Caco-2 (cell line): ENCODE results near the gene DLG1. TPM values are rescaled to one million over a fixed set of nuclear protein-coding genes. Genes with fewer than 3 reads are reported as not detected.

Experiments
- BruUV-seq: library from RNA; stranded (reverse); fragments of 400-500 nt; replicated peaks from 2 replicates; lab custom pipeline; 2021; lab: Mats Ljungman, UMichigan
- CTCF ChIA-PET: fragments of 300-600 bp; sonication (Branson Sonifier 250); formaldehyde crosslinking; loops from one replicate; lab custom pipeline; 2022; ENCODE audit warnings: antibody characterized with exemption; lab: Charles Lee
- POLR2A ChIA-PET: fragments of 300-600 bp; sonication (Branson Sonifier 250); formaldehyde crosslinking; loops from one replicate; lab custom pipeline; 2022; ENCODE audit warnings: antibody characterized with exemption; lab: Charles Lee
- DNase-seq, 2 experiments: peaks; one replicate each; pipeline versions ENCODE4 v3.0.0 to v3.0.0-alpha.2; 2020 to 2022
- H3K27me3 ChIP-seq: replicated peaks from 2 replicates; pipeline ENCODE4 v1.6.0; 2011; ENCODE audit warnings: low read length; ENCODE audit not compliant: control insufficient read depth, insufficient read depth
- H3K36me3 ChIP-seq: 2 replicates; pipeline ENCODE4 v1.5.1; 2011; ENCODE audit warnings: low read length; ENCODE audit not compliant: control insufficient read depth, insufficient read depth
- H3K4me1 ChIP-seq: fragments of 250-450 bp; sonication (Bioruptor Pico); 2 replicates; pipeline ENCODE4 v1.5.1; 2020; ENCODE audit warnings: mild to moderate bottlenecking
- H3K4me3 ChIP-seq: 2 replicates; pipeline ENCODE4 v1.5.1; 2011; ENCODE audit warnings: low read depth, mild to moderate bottlenecking, control low read depth, low read length
- H3K9me3 ChIP-seq: fragments of 250-450 bp; sonication (Bioruptor Pico); 2 replicates; pipeline ENCODE4 v1.5.1; 2020; ENCODE audit warnings: mild to moderate bottlenecking, moderate library complexity
- H3K27ac Mint-ChIP-seq: one replicate; pipeline ENCODE4 v1.8.0; 2022; ENCODE audit warnings: mixed read lengths; ENCODE audit not compliant: unreplicated experiment
- H3K27me3 Mint-ChIP-seq: one replicate; pipeline ENCODE4 v1.8.0; 2022; ENCODE audit warnings: mixed read lengths; ENCODE audit not compliant: insufficient read depth, unreplicated experiment
- H3K36me3 Mint-ChIP-seq: one replicate; pipeline ENCODE4 v1.8.0; 2022; ENCODE audit warnings: mild to moderate bottlenecking, mixed read lengths; ENCODE audit not compliant: insufficient read depth, unreplicated experiment
- H3K4me1 Mint-ChIP-seq: one replicate; pipeline ENCODE4 v1.8.0; 2022; ENCODE audit warnings: low read depth, mixed read lengths; ENCODE audit not compliant: unreplicated experiment
- H3K4me3 Mint-ChIP-seq: one replicate; pipeline ENCODE4 v1.8.0; 2022; ENCODE audit warnings: mild to moderate bottlenecking, moderate library complexity, mixed read lengths; ENCODE audit not compliant: unreplicated experiment
- H3K9me3 Mint-ChIP-seq: one replicate; pipeline ENCODE4 v1.8.0; 2022; ENCODE audit warnings: mixed read lengths; ENCODE audit not compliant: unreplicated experiment
- CTCF ChIP-seq, 2 experiments: fragments of 200-600 bp in 1 of 2; IDR thresholded peaks; 1 replicate in 1 of 2; 2 replicates in 1 of 2; pipeline versions ENCODE4 v1.5.1 to v1.8.0; 2011 to 2022; ENCODE audit warnings: antibody characterized with exemption in 1 of 2, control low read depth in 1 of 2, inconsistent platforms in 1 of 2, low read depth in 1 of 2, low read length in 1 of 2, mild to moderate bottlenecking in 1 of 2, moderate library complexity in 1 of 2; ENCODE audit not compliant: insufficient read depth in 1 of 2, severe bottlenecking in 1 of 2, unreplicated experiment in 1 of 2
- intact Hi-C: fragments of 100-400 bp; cut with micrococcal nuclease; formaldehyde crosslinking; loops from one replicate; pipeline ENCODE4 v1.10.0; 2022; ENCODE audit not compliant: unreplicated experiment
- total RNA-seq: library from RNA; stranded (reverse); gene quantifications from 2 replicates; pipeline ENCODE4 v1.2.3, GENCODE V29; 2022

Gene DLG1
- total RNA-seq, 1 experiment from 2014 or later, result 167 TPM

GRCh38 chr3:197017003-197017402 lies 281.4 kb downstream of the DLG1 start:
- no peak overlapping the region for H3K27ac Mint-ChIP-seq
- intact Hi-C loops, result no loop called here
- H3K4me1 ChIP-seq, result no peaks in the 10 kb centered on the region
- H3K27me3 ChIP-seq, result no peaks in the 10 kb centered on the region
- no peaks in the 10 kb centered on the region for H3K9me3 Mint-ChIP-seq
- no peak overlapping the region for H3K4me3 ChIP-seq
- POLR2A ChIA-PET, result no interaction called here
- H3K36me3 Mint-ChIP-seq, result peaks cover 5% of the 10 kb centered on the region
- CTCF ChIA-PET, result interaction anchor here (0.6 kb wide), 1 partner anchor 261 kb away, joined by 3 read pairs; no protein-coding TSS in a partner anchor
- H3K36me3 ChIP-seq, result no peaks in the 10 kb centered on the region
- no peaks in the 10 kb centered on the region for H3K9me3 ChIP-seq
- TF ChIP-seq CTCF (IDR thresholded peaks at IDR 0.05; ENCODE audit: insufficient read depth in 1 of 2, low read depth in 1 of 2, low read length in 1 of 2, severe bottlenecking in 1 of 2, unreplicated experiment in 1 of 2), result no peak
- no peak overlapping the region for H3K4me3 Mint-ChIP-seq
- DNase-seq, result no peak
- no peaks in the 10 kb centered on the region for H3K4me1 Mint-ChIP-seq
- BruUV-seq, result no TSS peak
- no peaks in the 10 kb centered on the region for H3K27me3 Mint-ChIP-seq

- no peak overlapping the region for H3K27ac Mint-ChIP-seq
- no peaks in the 10 kb centered on the region for H3K27me3 ChIP-seq
- peaks cover 5% of the 10 kb centered on the region for H3K36me3 Mint-ChIP-seq
- H3K36me3 ChIP-seq, result no peaks in the 10 kb centered on the region
- no peak for DNase-seq
- intact Hi-C loops, result no loop called here
- no peak for TF ChIP-seq CTCF (IDR thresholded peaks at IDR 0.05; ENCODE audit: insufficient read depth in 1 of 2, low read depth in 1 of 2, low read length in 1 of 2, severe bottlenecking in 1 of 2, unreplicated experiment in 1 of 2)
- CTCF ChIA-PET, result no interaction called here
- no peaks in the 10 kb centered on the region for H3K4me1 Mint-ChIP-seq
- BruUV-seq, result no TSS peak
- H3K9me3 ChIP-seq, result no peaks in the 10 kb centered on the region
- no peaks in the 10 kb centered on the region for H3K27me3 Mint-ChIP-seq
- H3K9me3 Mint-ChIP-seq, result no peaks in the 10 kb centered on the region
- H3K4me3 Mint-ChIP-seq, result no peak overlapping the region
- POLR2A ChIA-PET, result no interaction called here
- no peaks in the 10 kb centered on the region for H3K4me1 ChIP-seq
- no peak overlapping the region for H3K4me3 ChIP-seq
Measured at GRCh38 chr3:197015790-197016736, 282.3 kb downstream of the DLG1 start.

- Mint-ChIP-seq H3K9me3 (no peaks in the 10 kb centered on the region), H3K27ac (no peak overlapping the region), H3K4me3 (no peak overlapping the region), H3K4me1 (no peaks in the 10 kb centered on the region), H3K36me3 (peaks cover 5% of the 10 kb centered on the region), H3K27me3 (no peaks in the 10 kb centered on the region)
- H3K27me3 ChIP-seq, result no peaks in the 10 kb centered on the region
- H3K4me3 ChIP-seq, result no peak overlapping the region
- intact Hi-C loops, result no loop called here
- H3K4me1 ChIP-seq, result no peaks in the 10 kb centered on the region
- ChIA-PET CTCF (no interaction called here), POLR2A (no interaction called here)
- H3K36me3 ChIP-seq, result no peaks in the 10 kb centered on the region
- H3K9me3 ChIP-seq, result no peaks in the 10 kb centered on the region
- BruUV-seq, result no TSS peak
- TF ChIP-seq CTCF (IDR thresholded peaks at IDR 0.05; ENCODE audit: insufficient read depth in 1 of 2, low read depth in 1 of 2, low read length in 1 of 2, severe bottlenecking in 1 of 2, unreplicated experiment in 1 of 2), result no peak
- no peak for DNase-seq
Measured at GRCh38 chr3:197014942-197015575, 283.4 kb downstream of the DLG1 start.
